GM23248 (cell line): ENCODE data around the gene RHOD. TPM values are rescaled to one million over a fixed set of nuclear protein-coding genes. Genes with fewer than 3 reads are reported as not detected.
A peak's percentile ranks its signal among the peaks of the same experiment; 100 is the strongest.

Experiments
- DNase-seq: peaks from one replicate; pipeline ENCODE4 v3.0.0-alpha.2; 2015
- H2AFZ ChIP-seq: fragments of 200-600 bp; sonication (generic); 2 replicates; pipeline ENCODE4 v1.6.1; 2016; ENCODE audit warnings: antibody characterized with exemption
- H3F3A ChIP-seq: fragments of 200-600 bp; sonication (generic); 2 replicates; pipeline ENCODE4 v1.6.1; 2016; ENCODE audit warnings: mild to moderate bottlenecking, antibody characterized with exemption, mixed run types; ENCODE audit not compliant: insufficient read depth
- H3K27ac ChIP-seq: fragments of 200-600 bp; sonication (generic); 2 replicates; pipeline ENCODE4 v1.5.1; 2016; ENCODE audit warnings: mild to moderate bottlenecking
- H3K27me3 ChIP-seq: fragments of 200-600 bp; sonication (generic); replicated peaks from 2 replicates; pipeline ENCODE4 v1.6.1; 2016; ENCODE audit warnings: mild to moderate bottlenecking; ENCODE audit not compliant: insufficient read depth
- H3K36me3 ChIP-seq: fragments of 200-600 bp; sonication (generic); 2 replicates; pipeline ENCODE4 v1.6.1; 2016; ENCODE audit warnings: low read depth, mild to moderate bottlenecking
- H3K4me1 ChIP-seq: fragments of 200-600 bp; sonication (generic); 2 replicates; pipeline ENCODE4 v1.6.1; 2016; ENCODE audit warnings: mild to moderate bottlenecking; ENCODE audit not compliant: insufficient read depth
- H3K4me2 ChIP-seq: fragments of 200-600 bp; sonication (generic); one replicate; pipeline ENCODE4 v1.6.1; 2016; ENCODE audit warnings: mild to moderate bottlenecking; ENCODE audit not compliant: unreplicated experiment
- H3K4me3 ChIP-seq: fragments of 200-600 bp; sonication (generic); 2 replicates; pipeline ENCODE4 v1.5.1; 2016; ENCODE audit warnings: mild to moderate bottlenecking
- H3K79me2 ChIP-seq: fragments of 200-600 bp; sonication (generic); 2 replicates; pipeline ENCODE4 v1.6.1; 2016; ENCODE audit warnings: mild to moderate bottlenecking; ENCODE audit not compliant: insufficient read depth
- H3K9ac ChIP-seq: fragments of 200-600 bp; sonication (generic); 2 replicates; pipeline ENCODE4 v1.6.1; 2016; ENCODE audit warnings: mild to moderate bottlenecking
- H3K9me2 ChIP-seq: fragments of 200-600 bp; sonication (generic); 2 replicates; pipeline ENCODE4 v1.6.1; 2016; ENCODE audit warnings: mixed run types, mild to moderate bottlenecking, moderate library complexity; ENCODE audit not compliant: insufficient read depth
- H3K9me3 ChIP-seq: fragments of 200-600 bp; sonication (generic); one replicate; pipeline ENCODE4 v1.6.1; 2017; ENCODE audit warnings: low read depth
- H4K20me1 ChIP-seq: fragments of 200-600 bp; sonication (generic); 2 replicates; pipeline ENCODE4 v1.6.0; 2016; ENCODE audit not compliant: insufficient read depth
- EZH2 ChIP-seq: fragments of 200-600 bp; sonication (generic); IDR thresholded peaks from 2 replicates; pipeline ENCODE4 v1.6.1; 2018; ENCODE audit warnings: antibody characterized with exemption, mild to moderate bottlenecking; ENCODE audit not compliant: insufficient read depth, poor library complexity, severe bottlenecking
- EZH2phosphoT487 ChIP-seq: fragments of 200-600 bp; sonication (generic); IDR thresholded peaks from 2 replicates; pipeline ENCODE4 v1.6.1; 2018; ENCODE audit warnings: antibody characterized with exemption, moderate library complexity, mild to moderate bottlenecking, low read depth; ENCODE audit not compliant: insufficient read depth
- WGBS, 2 experiments: methylation state at CpG; one replicate each; pipeline ENCODE4 v1.1.6; 2015 to 2017; ENCODE audit warnings: low lambda C conversion rate in 2 of 2, low coverage in 1 of 2; ENCODE audit errors: missing lambda C conversion rate in 2 of 2; 5-methylcytosine and 5-hydroxymethylcytosine counted together
- in situ Hi-C: fragments of 300-500 bp; cut with MboI; formaldehyde crosslinking; loops from 2 replicates; pipeline ENCODE4 v1.15.0; 2020
- polyA plus RNA-seq: library from polyadenylated mRNA; unstranded; fragments of >200 nt; fragmentation: Nextera tagmentation; extraction: Ambion mirVana; gene quantifications from 2 replicates; pipeline ENCODE4 v1.2.1, GENCODE V29; 2016
- total RNA-seq: library from RNA; depleted of rRNA; stranded (reverse); fragments of >200 nt; shearing (Covaris generic); gene quantifications from 2 replicates; pipeline ENCODE4 v1.2.3, GENCODE V29; 2014; rRNA removed

The RHOD gene
- total RNA-seq, result 14.2 and 28.7 TPM in 2 replicates
- 32.3 and 33.2 TPM in 2 replicates for polyA plus RNA-seq

- H3K9me2 ChIP-seq, result no peaks in the 10 kb centered on the region
- H3K36me3 ChIP-seq, result no peaks in the 10 kb centered on the region
- in situ Hi-C loops, result no loop called here
- H3K27me3 ChIP-seq, result no peaks in the 10 kb centered on the region
- 8 to 13% methylated on average over 51 to 59 of the region's 72 CpGs for WGBS, 2 experiments
- peaks cover 20% of the 10 kb centered on the region for H3K4me1 ChIP-seq
- peak within 1 kb of the TSS; percentile 81 for H2AFZ ChIP-seq
- peak within 1 kb of the TSS; percentile 73 for H3K4me3 ChIP-seq
- no peak within 1 kb of the TSS for H3K27ac ChIP-seq
- no peak for TF ChIP-seq EZH2
- no peak for TF ChIP-seq EZH2phosphoT487
- no peaks in the 10 kb centered on the region; the same call in 1 of the 2 replicates for H3F3A ChIP-seq
- no peaks in the 10 kb centered on the region for H4K20me1 ChIP-seq
- H3K4me2 ChIP-seq, result peak within 1 kb of the TSS; percentile 86
- H3K9me3 ChIP-seq, result no peaks in the 10 kb centered on the region
- no peaks in the 10 kb centered on the region for H3K79me2 ChIP-seq
- peak within 1 kb of the TSS; percentile 68 for H3K9ac ChIP-seq
- peak; percentile 68 for DNase-seq
Measured at GRCh38 chr11:67056267-67057204, at the start of gene RHOD. Gene RHOD (plus strand): TSS chr11:67056847. CDS start chr11:67056903, 56 bp downstream.

GRCh38 chr11:67007126-67007525 lies 49.5 kb upstream of the RHOD start:
- in situ Hi-C loops, result no loop called here
- 88 to 91% methylated on average over 7 of the region's 7 CpGs for whole genome bisulfite sequencing, 2 experiments
- TF ChIP-seq EZH2phosphoT487 (no peak), EZH2 (no peak)
- Histone ChIP-seq H3F3A (no peaks in the 10 kb centered on the region), H3K27ac (no peak overlapping the region), H3K4me1 (no peaks in the 10 kb centered on the region), H3K4me2 (no peak overlapping the region), H3K4me3 (no peak overlapping the region), H3K79me2 (no peaks in the 10 kb centered on the region), H3K9ac (no peak overlapping the region), H3K9me3 (no peaks in the 10 kb centered on the region), H2AFZ (no peak overlapping the region), H3K36me3 (no peaks in the 10 kb centered on the region), H3K27me3 (no peaks in the 10 kb centered on the region), H4K20me1 (no peaks in the 10 kb centered on the region), H3K9me2 (no peaks in the 10 kb centered on the region)
- no peak for DNase-seq

GRCh38 chr11:67010296-67010905 lies 46.2 kb upstream of the RHOD start:
- no peak overlapping the region for H3K4me2 ChIP-seq
- no peaks in the 10 kb centered on the region for H4K20me1 ChIP-seq
- DNase-seq, result no peak
- no peak overlapping the region for H3K9ac ChIP-seq
- TF ChIP-seq EZH2 (no peak), EZH2phosphoT487 (no peak)
- H3K9me2 ChIP-seq, result no peaks in the 10 kb centered on the region
- no peaks in the 10 kb centered on the region for H3K9me3 ChIP-seq
- no peaks in the 10 kb centered on the region for H3K79me2 ChIP-seq
- H3K27ac ChIP-seq, result no peak overlapping the region
- no peaks in the 10 kb centered on the region for H3K4me1 ChIP-seq
- no peak overlapping the region for H2AFZ ChIP-seq
- H3F3A ChIP-seq, result no peaks in the 10 kb centered on the region
- H3K27me3 ChIP-seq, result no peaks in the 10 kb centered on the region
- H3K4me3 ChIP-seq, result no peak overlapping the region
- in situ Hi-C loops, result no loop called here
- WGBS, 2 experiments, result 66 to 74% methylated on average over 6 to 7 of the region's 7 CpGs
- no peaks in the 10 kb centered on the region for H3K36me3 ChIP-seq

- no peaks in the 10 kb centered on the region for H3F3A ChIP-seq
- no peaks in the 10 kb centered on the region for H3K27me3 ChIP-seq
- DNase-seq, result no peak
- TF ChIP-seq EZH2, result no peak
- TF ChIP-seq EZH2phosphoT487, result no peak
- no peak overlapping the region for H3K4me3 ChIP-seq
- WGBS, 2 experiments, result 72 to 79% methylated on average over 11 of the region's 11 CpGs
- H4K20me1 ChIP-seq, result no peaks in the 10 kb centered on the region
- H3K9me2 ChIP-seq, result no peaks in the 10 kb centered on the region
- H3K4me1 ChIP-seq, result no peaks in the 10 kb centered on the region
- no peak overlapping the region for H3K9ac ChIP-seq
- H3K4me2 ChIP-seq, result no peak overlapping the region
- H2AFZ ChIP-seq, result no peak overlapping the region
- no peaks in the 10 kb centered on the region for H3K79me2 ChIP-seq
- in situ Hi-C loops, result no loop called here
- H3K27ac ChIP-seq, result no peak overlapping the region
- H3K36me3 ChIP-seq, result no peaks in the 10 kb centered on the region
- no peaks in the 10 kb centered on the region for H3K9me3 ChIP-seq
Measured at GRCh38 chr11:67013511-67014045, 43.1 kb upstream of the RHOD start.
